Peyer's patch (tissue), 4 donors: ENCODE measurements around the gene KCNIP4. TPM values are rescaled to one million over a fixed set of nuclear protein-coding genes. Genes with fewer than 3 reads are reported as not detected.

Experiments
- DNase-seq, 3 donors: peaks; one replicate each; pipeline ENCODE4 v3.0.0-alpha.2; 2017 to 2019
- H3K27ac ChIP-seq, 4 donors: fragments of 200-600 bp; sonication (generic); one replicate each; pipeline ENCODE4 v1.5.1; 2016 to 2019
- H3K27me3 ChIP-seq, 2 donors: fragments of 200-600 bp; sonication (generic); one replicate each; pipeline ENCODE4 v1.5.1; 2019
- H3K36me3 ChIP-seq, 3 donors: fragments of 200-600 bp; sonication (generic); one replicate each; pipeline ENCODE4 v1.5.1; 2016 to 2019
- H3K4me1 ChIP-seq, 4 donors: fragments of 200-600 bp; sonication (generic); one replicate each; pipeline ENCODE4 v1.5.1; 2016 to 2019
- H3K4me3 ChIP-seq, 4 donors: fragments of 200-600 bp; sonication (generic); 1 replicate in 3 of 4; 2 replicates in 1 of 4; pipeline ENCODE4 v1.5.1; 2016 to 2019; ENCODE audit warnings: mild to moderate bottlenecking in 1 of 4
- H3K9me3 ChIP-seq, 4 donors: fragments of 200-600 bp; sonication (generic); one replicate each; pipeline ENCODE4 v1.5.1; 2016 to 2019; ENCODE audit warnings: mild to moderate bottlenecking in 1 of 4
- POLR2A ChIP-seq, 2 donors: fragments of 450-650 bp; IDR thresholded peaks; one replicate each; pipeline ENCODE4 v1.5.1; 2017; ENCODE audit warnings: antibody characterized with exemption in 2 of 2, mild to moderate bottlenecking in 2 of 2, moderate library complexity in 2 of 2
- total RNA-seq, 4 donors: library from RNA; depleted of rRNA; stranded (reverse); fragments of >200 nt; gene quantifications; one replicate each; pipeline ENCODE4 v1.1.0, GENCODE V29; 2016
- TF ChIP-seq, protein P1 (sequence below), 6 experiments: fragments of 450-650 bp in 4 of 6; fragments of 200-600 bp in 2 of 6; sonication (generic) in 1 of 6; IDR thresholded peaks; one replicate each; pipeline ENCODE4 v1.5.1; 2017 to 2019; ENCODE audit warnings: antibody characterized with exemption in 6 of 6, mild to moderate bottlenecking in 3 of 6, moderate library complexity in 1 of 6

The KCNIP4 gene
- total RNA-seq, 4 donors from 2014 or later = 2.8 TPM; not detected in 3

DNA sequence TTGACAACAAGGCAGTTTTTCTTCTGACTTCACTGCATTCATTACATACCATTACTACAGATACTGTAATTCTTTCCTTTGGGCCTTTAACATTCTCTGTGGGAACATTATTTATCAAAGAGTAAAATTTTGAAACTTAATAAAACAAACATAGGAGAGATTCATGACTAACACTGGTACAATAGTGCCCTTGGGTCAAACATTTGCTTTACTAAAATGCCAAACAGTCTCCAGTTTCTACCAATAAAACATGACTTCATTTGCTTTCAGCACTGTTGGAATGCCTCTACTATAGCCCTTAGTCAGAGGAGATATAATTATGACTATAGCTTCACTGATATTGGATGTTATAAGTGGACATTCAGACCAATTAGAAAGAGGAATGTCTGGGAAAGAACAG is 766.9 kb downstream of the KCNIP4 start:
- TF ChIP-seq, protein P1, sequence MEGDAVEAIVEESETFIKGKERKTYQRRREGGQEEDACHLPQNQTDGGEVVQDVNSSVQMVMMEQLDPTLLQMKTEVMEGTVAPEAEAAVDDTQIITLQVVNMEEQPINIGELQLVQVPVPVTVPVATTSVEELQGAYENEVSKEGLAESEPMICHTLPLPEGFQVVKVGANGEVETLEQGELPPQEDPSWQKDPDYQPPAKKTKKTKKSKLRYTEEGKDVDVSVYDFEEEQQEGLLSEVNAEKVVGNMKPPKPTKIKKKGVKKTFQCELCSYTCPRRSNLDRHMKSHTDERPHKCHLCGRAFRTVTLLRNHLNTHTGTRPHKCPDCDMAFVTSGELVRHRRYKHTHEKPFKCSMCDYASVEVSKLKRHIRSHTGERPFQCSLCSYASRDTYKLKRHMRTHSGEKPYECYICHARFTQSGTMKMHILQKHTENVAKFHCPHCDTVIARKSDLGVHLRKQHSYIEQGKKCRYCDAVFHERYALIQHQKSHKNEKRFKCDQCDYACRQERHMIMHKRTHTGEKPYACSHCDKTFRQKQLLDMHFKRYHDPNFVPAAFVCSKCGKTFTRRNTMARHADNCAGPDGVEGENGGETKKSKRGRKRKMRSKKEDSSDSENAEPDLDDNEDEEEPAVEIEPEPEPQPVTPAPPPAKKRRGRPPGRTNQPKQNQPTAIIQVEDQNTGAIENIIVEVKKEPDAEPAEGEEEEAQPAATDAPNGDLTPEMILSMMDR (IDR thresholded peaks at IDR 0.05) = no peak
- no peak for TF ChIP-seq POLR2A (IDR thresholded peaks at IDR 0.05)
- Histone ChIP-seq H3K4me1 (no peaks in the 10 kb centered on the region), H3K27me3 (no peaks in the 10 kb centered on the region), H3K36me3 (no peaks in the 10 kb centered on the region), H3K27ac (no peak overlapping the region), H3K4me3 (no peak overlapping the region), H3K9me3 (no peaks in the 10 kb centered on the region)
- DNase-seq = no peak

DNA sequence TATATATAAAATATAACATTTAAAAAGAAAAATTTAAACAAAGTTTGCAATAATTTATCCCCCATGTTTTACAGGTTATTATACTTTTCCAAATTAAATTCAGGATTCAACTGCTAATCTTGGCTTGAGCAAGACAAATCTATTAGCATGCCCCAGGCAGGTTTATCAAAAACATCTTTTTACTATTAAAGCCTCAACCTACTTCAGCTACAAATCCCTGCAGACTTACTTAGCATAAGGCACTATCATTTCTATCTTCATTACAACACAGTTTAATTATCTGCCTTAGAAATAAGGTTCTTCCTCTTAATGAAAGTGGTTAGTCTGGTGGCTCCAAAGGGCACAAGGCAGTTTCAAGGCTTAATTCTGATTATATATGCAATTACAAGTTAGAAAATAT is 770.7 kb downstream of the KCNIP4 start:
- Histone ChIP-seq H3K4me3 (no peak overlapping the region), H3K9me3 (no peaks in the 10 kb centered on the region), H3K27ac (no peak overlapping the region), H3K36me3 (no peaks in the 10 kb centered on the region), H3K27me3 (no peaks in the 10 kb centered on the region), H3K4me1 (no peaks in the 10 kb centered on the region)
- no peak for DNase-seq
- TF ChIP-seq, protein P1 (IDR thresholded peaks at IDR 0.05) = no peak
- no peak for TF ChIP-seq POLR2A (IDR thresholded peaks at IDR 0.05)

- Histone ChIP-seq H3K36me3 (no peaks in the 10 kb centered on the region), H3K9me3 (no peaks in the 10 kb centered on the region), H3K27me3 (no peaks in the 10 kb centered on the region), H3K4me1 (no peaks in the 10 kb centered on the region), H3K4me3 (no peak overlapping the region), H3K27ac (no peak overlapping the region)
- DNase-seq = no peak
- no peak for TF ChIP-seq POLR2A (IDR thresholded peaks at IDR 0.05)
- TF ChIP-seq, protein P1 (IDR thresholded peaks at IDR 0.05) = no peak
Measured at GRCh38 chr4:21177092-21177491, 771.5 kb downstream of the KCNIP4 start.

DNA sequence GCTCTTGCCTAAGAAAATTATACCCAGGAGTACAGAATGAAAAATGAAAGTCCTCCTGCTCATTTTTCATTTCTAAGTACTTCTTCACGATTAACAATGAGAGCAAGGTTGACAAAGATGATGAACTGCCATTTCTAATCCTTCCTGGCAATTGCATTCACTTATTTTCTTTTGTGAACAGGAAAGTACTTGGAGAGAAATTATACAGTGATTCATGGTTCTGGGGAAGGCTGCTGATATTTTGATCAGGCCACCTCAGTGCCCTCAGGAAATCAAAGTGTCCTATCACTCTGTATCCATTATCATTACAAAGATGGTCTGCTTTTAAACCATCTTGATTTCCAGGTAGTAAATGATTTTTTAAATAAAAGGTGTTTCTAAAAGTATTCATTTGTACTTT is 780.9 kb downstream of the KCNIP4 start:
- Histone ChIP-seq H3K27me3 (no peaks in the 10 kb centered on the region), H3K4me3 (no peak overlapping the region), H3K36me3 (no peaks in the 10 kb centered on the region), H3K9me3 (no peaks in the 10 kb centered on the region), H3K4me1 (no peaks in the 10 kb centered on the region), H3K27ac (no peak overlapping the region)
- TF ChIP-seq, protein P1 (IDR thresholded peaks at IDR 0.05) = no peak
- no peak for TF ChIP-seq POLR2A (IDR thresholded peaks at IDR 0.05)
- DNase-seq = no peak

- TF ChIP-seq POLR2A (IDR thresholded peaks at IDR 0.05) = no peak
- TF ChIP-seq, protein P1 (IDR thresholded peaks at IDR 0.05) = no peak
- Histone ChIP-seq H3K9me3 (no peaks in the 10 kb centered on the region), H3K27me3 (no peaks in the 10 kb centered on the region), H3K36me3 (no peaks in the 10 kb centered on the region), H3K4me1 (no peaks in the 10 kb centered on the region), H3K4me3 (no peak overlapping the region), H3K27ac (no peak overlapping the region)
- DNase-seq = no peak
Measured at GRCh38 chr4:21155367-21155766, 793.2 kb downstream of the KCNIP4 start.

GRCh38 chr4:21139327-21139726 is 809.2 kb downstream of the KCNIP4 start:
- no peak for TF ChIP-seq POLR2A (IDR thresholded peaks at IDR 0.05)
- TF ChIP-seq, protein P1 (IDR thresholded peaks at IDR 0.05) = no peak
- Histone ChIP-seq H3K4me3 (no peak overlapping the region), H3K9me3 (no peaks in the 10 kb centered on the region)

More at GRCh38 chr4:21139327-21139726, 809.2 kb downstream of the KCNIP4 start:
- H3K36me3 ChIP-seq = no peaks in the 10 kb centered on the region
- H3K27ac ChIP-seq = no peak overlapping the region
- no peaks in the 10 kb centered on the region for H3K27me3 ChIP-seq
- no peak for DNase-seq
- no peaks in the 10 kb centered on the region for H3K4me1 ChIP-seq
